Sciatic nerve (tissue), 2 donors: ENCODE results near the gene NOL4L. TPM values are rescaled to one million over a fixed set of nuclear protein-coding genes. Genes with fewer than 3 reads are reported as not detected.
A peak's percentile ranks its signal among the peaks of the same experiment; 100 is the strongest.
"Not testable (repeated sequence)": the region's sequence is repeated elsewhere in the genome, so short reads cannot be mapped to it uniquely, and the experiment has no call there.

Experiments used
- ATAC-seq: fragments of 200-7000 bp; cut with Tn5 transposase; one replicate; pipeline ENCODE4 v1.9.1; 2020; ENCODE audit warnings: mild to moderate bottlenecking, moderate library complexity
- DNase-seq: peaks from one replicate; pipeline ENCODE4 v3.0.0-alpha.2; 2020; ENCODE audit warnings: low spot score
- intact Hi-C: fragments of 100-400 bp; cut with DNase I; formaldehyde crosslinking; loops from one replicate; pipeline ENCODE4 v1.14.2; 2022
- total RNA-seq: library from RNA; stranded (reverse); fragmentation: NEBNext Ultra II Directional; extraction: Animal tissue kit (Norgen Biotek cat#: 25700); gene quantifications from one replicate; pipeline ENCODE4 v1.2.1, GENCODE V29; 2021
- donor health status: DM: no; HTN: no; CAD: no.
- donor health status: DM: no; HTN: no; CAD: no.

Gene NOL4L
- total RNA-seq, 1 donor from 2014 or later: 39.4 TPM

GRCh38 chr20:32602273-32602672 is 17.1 kb upstream of the NOL4L start:
- intact Hi-C loops: no loop called here
- DNase-seq (no peak), ATAC-seq (no peak)

GRCh38 chr20:32600681-32601237 is 15.6 kb upstream of the NOL4L start:
- intact Hi-C loops: no loop called here
- no peak for ATAC-seq
- DNase-seq: no peak

- DNase-seq (no peak), ATAC-seq (no peak)
- intact Hi-C loops: no loop called here
Observed at GRCh38 chr20:32599783-32600340, 14.7 kb upstream of the NOL4L start.

GRCh38 chr20:32598606-32599005 is 13.5 kb upstream of the NOL4L start:
- DNase-seq (no peak), ATAC-seq (no peak)
- intact Hi-C loops: no loop called here

- intact Hi-C loops: no loop called here
- no peak for DNase-seq
- no peak for ATAC-seq
Observed at GRCh38 chr20:32597714-32598113, 12.6 kb upstream of the NOL4L start.

GRCh38 chr20:32596681-32597252 is 11.6 kb upstream of the NOL4L start:
- DNase-seq: no peak
- ATAC-seq: no peak
- intact Hi-C loops: no loop called here

- no peak for ATAC-seq
- intact Hi-C loops: no loop called here
- DNase-seq: no peak
Observed at GRCh38 chr20:32595143-32595542, 10.0 kb upstream of the NOL4L start.

- ATAC-seq, intact Hi-C loops, DNase-seq: not testable (repeated sequence)
Observed at GRCh38 chr20:32594669-32595068, 9.5 kb upstream of the NOL4L start.

GRCh38 chr20:32594204-32594603 is 9.1 kb upstream of the NOL4L start:
- DNase-seq: no peak
- no peak for ATAC-seq
- intact Hi-C loops: no loop called here

GRCh38 chr20:32592616-32593015 is 7.5 kb upstream of the NOL4L start:
- intact Hi-C loops, ATAC-seq, DNase-seq: not testable (repeated sequence)

- no peak for DNase-seq
- no peak for ATAC-seq
- intact Hi-C loops: no loop called here
Observed at GRCh38 chr20:32592022-32592421, 6.9 kb upstream of the NOL4L start.

GRCh38 chr20:32589769-32590168 is 4.6 kb upstream of the NOL4L start:
- DNase-seq (no peak), ATAC-seq (no peak)
- intact Hi-C loops: loop anchor here (10.0 kb wide), 1 partner anchor 55 kb away; no protein-coding TSS in a partner anchor

- DNase-seq (no peak), ATAC-seq (no peak)
- intact Hi-C loops: loop anchor here (10.0 kb wide), 1 partner anchor 56 kb away; no protein-coding TSS in a partner anchor
Observed at GRCh38 chr20:32589256-32589655, 4.1 kb upstream of the NOL4L start.

- DNase-seq: no peak
Observed at GRCh38 chr20:32588040-32588439, 2.9 kb upstream of the NOL4L start.

GRCh38 chr20:32586291-32586690 is 1.2 kb upstream of the NOL4L start:
- intact Hi-C loops: loop anchor here (10.0 kb wide), 1 partner anchor 59 kb away; no protein-coding TSS in a partner anchor
- ATAC-seq: no peak
- no peak for DNase-seq

More at GRCh38 chr20:32588040-32588439, 2.9 kb upstream of the NOL4L start:
- no peak for ATAC-seq
- intact Hi-C loops: loop anchor here (10.0 kb wide), 1 partner anchor 57 kb away; no protein-coding TSS in a partner anchor

- intact Hi-C loops: loop anchor here (10.0 kb wide), 1 partner anchor 59 kb away; no protein-coding TSS in a partner anchor
- DNase-seq: no peak
- no peak for ATAC-seq
Observed at GRCh38 chr20:32585586-32586127, 524 bp upstream of the NOL4L start.

- no peak for DNase-seq
- intact Hi-C loops: loop anchor here (10.0 kb wide), 1 partner anchor 61 kb away; no protein-coding TSS in a partner anchor
- no peak for ATAC-seq
Observed at GRCh38 chr20:32583581-32584070, 1.5 kb downstream of the NOL4L start.

GRCh38 chr20:32582659-32583580 is 2.2 kb downstream of the NOL4L start:
- DNase-seq (no peak), ATAC-seq (peak; percentile 6)
- intact Hi-C loops: loop anchor here (10.0 kb wide), 1 partner anchor 62 kb away; no protein-coding TSS in a partner anchor
